ENCODE data around the gene KLHL7.

GRCh38 chr7:23157679-23158078 lies 52.1 kb downstream of the KLHL7 start:
- TF ChIP-seq CTCF (IDR thresholded peaks at IDR 0.05) = no peak
- TF ChIP-seq POLR2A (IDR thresholded peaks at IDR 0.05) = no peak

Measured in thyroid gland (tissue), 4 donors.